ENCODE measurements around the gene CARD14. TPM values are rescaled to one million over a fixed set of nuclear protein-coding genes. Genes with fewer than 3 reads are reported as not detected.
A peak's percentile ranks its signal among the peaks of the same experiment; 100 is the strongest.

Gene CARD14
- total and polyA plus RNA-seq, 2 donors (not counting 1 experiment from before 2014, with no cell fraction given) = not detected

DNA sequence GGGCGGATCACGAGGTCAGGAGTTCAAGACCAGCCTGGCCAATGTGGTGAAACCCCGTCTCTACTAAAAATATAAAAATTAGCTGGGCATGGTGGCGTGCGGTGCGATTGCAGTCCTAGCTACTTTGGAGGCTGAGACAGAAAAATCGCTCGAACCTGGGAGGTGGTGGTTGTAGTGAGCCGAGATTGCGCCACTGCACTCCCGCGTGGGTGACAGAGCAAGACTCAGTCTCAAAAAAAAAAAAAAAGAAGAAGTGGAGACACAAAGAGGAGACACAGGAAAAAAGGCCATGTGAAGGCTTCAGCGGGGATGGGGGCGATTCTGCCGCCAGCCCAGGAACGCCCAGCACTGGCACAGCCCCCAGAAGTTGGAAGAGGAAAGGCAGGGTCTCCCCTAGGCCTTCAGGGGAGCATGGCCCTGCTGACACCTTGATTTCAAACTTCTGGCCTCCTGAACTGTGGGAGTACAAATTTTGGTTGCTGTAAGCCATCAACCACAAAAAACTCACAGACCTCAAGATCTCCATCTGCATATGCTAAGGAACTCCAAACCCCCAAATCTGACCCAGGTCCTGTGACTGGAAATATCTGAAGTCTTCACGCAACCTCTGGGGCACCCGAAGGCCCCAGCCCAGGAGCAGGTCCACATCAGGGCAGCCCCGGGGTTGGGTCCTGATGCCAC is 43.3 kb downstream of the CARD14 start:
- no peak overlapping the region for H3K4me3 ChIP-seq (ENCODE audit: control extremely low read depth in 1 of 5, extremely low read depth in 1 of 5, insufficient read depth in 1 of 5, low read depth in 2 of 5, low read length in 4 of 5)
- intact Hi-C loops (cut with micrococcal nuclease) = no loop called here
- DNase-seq (peak; percentile 43), ATAC-seq (ENCODE audit: low read depth) (no peak)
- Mint-ChIP-seq H3K27me3 (no peaks in the 10 kb centered on the region), H3K4me1 (peaks cover 9% of the 10 kb centered on the region), H3K27ac (no peak overlapping the region), H3K9me3 (ENCODE audit: insufficient read depth) (no peaks in the 10 kb centered on the region), H3K4me3 (no peak overlapping the region)
- no peak overlapping the region for H2AFZ ChIP-seq (ENCODE audit: insufficient read depth, low read depth, low read length, poor library complexity, severe bottlenecking)
- H4K20me1 ChIP-seq (ENCODE audit: control insufficient read depth, insufficient read depth, low read length, poor library complexity, severe bottlenecking) = peaks cover 17% of the 10 kb centered on the region
- no peaks in the 10 kb centered on the region for H3K27me3 ChIP-seq (replicated peaks in 1 of 4; ENCODE audit: control extremely low read depth in 1 of 4, control insufficient read depth in 3 of 4, insufficient read depth in 4 of 4, low read length in 3 of 4)
- WGBS (ENCODE audit: insufficient coverage) = 15% methylated on average over 13 of the region's 19 CpGs
- ChIA-PET POLR2A (interaction anchor here (0.7 kb wide), 1 partner anchor 578 kb away, joined by 4 read pairs; no protein-coding TSS in a partner anchor), CTCF (no interaction called here)
- peaks cover 0 to 47% of the 10 kb centered on the region in 2 experiments for H3K36me3 ChIP-seq (replicated peaks in 1 of 2; ENCODE audit: control extremely low read depth in 1 of 2, control insufficient read depth in 1 of 2, extremely low read depth in 1 of 2, insufficient read depth in 2 of 2, low read length in 1 of 2)
- no peak overlapping the region for H3K27ac ChIP-seq (ENCODE audit: low read length in 2 of 2)
- H3K79me2 ChIP-seq (ENCODE audit: control insufficient read depth, insufficient read depth, low read length) = peaks cover 13% of the 10 kb centered on the region
- H3K9me3 ChIP-seq (ENCODE audit: control extremely low read depth in 1 of 3, control insufficient read depth in 2 of 3, insufficient read depth in 1 of 3, low read length in 2 of 3) = peaks cover 0 to 2% (median 0%) of the 10 kb centered on the region in 3 donors
- H3K4me2 ChIP-seq (replicated peaks; ENCODE audit: low read depth, low read length, poor library complexity, severe bottlenecking) = no peak overlapping the region
- H3K4me1 ChIP-seq (ENCODE audit: control insufficient read depth in 2 of 2, insufficient read depth in 2 of 2, low read length in 2 of 2) = peaks cover 5 to 13% of the 10 kb centered on the region in 2 donors
- TF ChIP-seq CTCF (IDR thresholded peaks at IDR 0.05) (no peak), EZH2 (IDR thresholded peaks at IDR 0.05; ENCODE audit: borderline replicate concordance, insufficient read depth, low read depth, low read length, poor library complexity, severe bottlenecking) (no peak)
- no peak overlapping the region for H3K9ac ChIP-seq (ENCODE audit: low read length)

DNA sequence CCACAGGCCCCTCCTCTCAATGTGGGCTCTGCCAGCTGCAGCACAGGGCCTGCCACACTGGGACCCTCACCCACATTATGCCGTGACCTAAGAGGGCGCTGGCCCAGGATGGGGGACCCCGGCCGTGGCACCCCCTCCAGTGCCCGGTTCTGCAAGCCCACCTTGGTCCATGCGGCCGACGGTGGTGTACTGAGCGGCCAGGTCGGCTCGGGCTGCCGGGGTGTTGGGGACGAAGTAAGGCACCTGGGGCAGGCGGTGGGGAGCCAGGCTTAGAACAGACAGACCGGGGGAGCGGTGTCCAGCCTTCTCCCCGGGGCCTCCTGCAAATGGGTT is 43.8 kb downstream of the CARD14 start:
- Histone ChIP-seq H3K36me3 (replicated peaks in 1 of 2; ENCODE audit: control extremely low read depth in 1 of 2, control insufficient read depth in 1 of 2, extremely low read depth in 1 of 2, insufficient read depth in 2 of 2, low read length in 1 of 2) (peaks cover 0 to 47% of the 10 kb centered on the region in 2 experiments), H3K27ac (ENCODE audit: low read length in 2 of 2) (no peak overlapping the region), H3K4me1 (ENCODE audit: control insufficient read depth in 2 of 2, insufficient read depth in 2 of 2, low read length in 2 of 2) (peaks cover 7 to 18% of the 10 kb centered on the region in 2 donors), H2AFZ (ENCODE audit: insufficient read depth, low read depth, low read length, poor library complexity, severe bottlenecking) (no peak overlapping the region), H3K4me2 (replicated peaks; ENCODE audit: low read depth, low read length, poor library complexity, severe bottlenecking) (no peak overlapping the region), H3K9ac (ENCODE audit: low read length) (no peak overlapping the region), H3K4me3 (ENCODE audit: control extremely low read depth in 1 of 5, extremely low read depth in 1 of 5, insufficient read depth in 1 of 5, low read depth in 2 of 5, low read length in 4 of 5) (no peak overlapping the region), H3K9me3 (ENCODE audit: control extremely low read depth in 1 of 3, control insufficient read depth in 2 of 3, insufficient read depth in 1 of 3, low read length in 2 of 3) (peaks cover 0 to 2% (median 0%) of the 10 kb centered on the region in 3 donors), H4K20me1 (ENCODE audit: control insufficient read depth, insufficient read depth, low read length, poor library complexity, severe bottlenecking) (peaks cover 22% of the 10 kb centered on the region), H3K27me3 (replicated peaks in 1 of 4; ENCODE audit: control extremely low read depth in 1 of 4, control insufficient read depth in 3 of 4, insufficient read depth in 4 of 4, low read length in 3 of 4) (no peaks in the 10 kb centered on the region), H3K79me2 (ENCODE audit: control insufficient read depth, insufficient read depth, low read length) (peaks cover 18% of the 10 kb centered on the region)
- Mint-ChIP-seq H3K27me3 (no peaks in the 10 kb centered on the region), H3K4me1 (peaks cover 11% of the 10 kb centered on the region), H3K9me3 (ENCODE audit: insufficient read depth) (no peaks in the 10 kb centered on the region), H3K27ac (no peak overlapping the region), H3K4me3 (no peak overlapping the region)
- no peak for TF ChIP-seq EZH2 (IDR thresholded peaks at IDR 0.05; ENCODE audit: borderline replicate concordance, insufficient read depth, low read depth, low read length, poor library complexity, severe bottlenecking)
- intact Hi-C loops (cut with micrococcal nuclease) = no loop called here
- POLR2A ChIA-PET = no interaction called here
- ATAC-seq (ENCODE audit: low read depth) (no peak), DNase-seq (no peak)
- WGBS (ENCODE audit: insufficient coverage) = 95% methylated on average over 17 of the region's 17 CpGs
- CTCF ChIA-PET = no interaction called here

Measured in B cell (primary cell).